ENCODE results near the gene MAPK7. TPM values are rescaled to one million over a fixed set of nuclear protein-coding genes. Genes with fewer than 3 reads are reported as not detected.
A peak's percentile ranks its signal among the peaks of the same experiment; 100 is the strongest.

MAPK7 gene
- total RNA-seq, 4 donors from 2014 or later, result 7.3 to 12.5 (median 10.4) TPM

GRCh38 chr17:19409509-19409908 lies 31.2 kb downstream of the MAPK7 start:
- ATAC-seq (no peak), DNase-seq (no peak)
- H3K27ac ChIP-seq, result no peak overlapping the region
- H3K4me1 ChIP-seq, result no peaks in the 10 kb centered on the region
- in situ Hi-C loops (cut with MboI; ENCODE audit: low sequenced_read_pairs in 4 of 4), result no loop called here
- no peaks in the 10 kb centered on the region for H3K9me3 ChIP-seq
- TF ChIP-seq POLR2A (IDR thresholded peaks at IDR 0.05), result no peak
- TF ChIP-seq CTCF (IDR thresholded peaks at IDR 0.05 in 4 of 5, conservative IDR thresholded peaks at IDR 0.05 in 1 of 5), result no peak
- no peak overlapping the region for H3K4me3 ChIP-seq
- intact Hi-C loops (cut with DNase I; ENCODE audit: low total_unique reads), result no loop called here
- H3K36me3 ChIP-seq, result no peaks in the 10 kb centered on the region
- no peaks in the 10 kb centered on the region for H3K27me3 ChIP-seq

GRCh38 chr17:19410091-19410490 lies 31.8 kb downstream of the MAPK7 start:
- ATAC-seq (no peak), DNase-seq (no peak)
- no peaks in the 10 kb centered on the region for H3K9me3 ChIP-seq
- no peaks in the 10 kb centered on the region for H3K4me1 ChIP-seq
- intact Hi-C loops (cut with DNase I; ENCODE audit: low total_unique reads), result no loop called here
- no peak overlapping the region for H3K4me3 ChIP-seq
- in situ Hi-C loops (cut with MboI; ENCODE audit: low sequenced_read_pairs in 4 of 4), result no loop called here
- H3K36me3 ChIP-seq, result no peaks in the 10 kb centered on the region
- no peaks in the 10 kb centered on the region for H3K27me3 ChIP-seq
- H3K27ac ChIP-seq, result no peak overlapping the region
- TF ChIP-seq CTCF (IDR thresholded peaks at IDR 0.05 in 4 of 5, conservative IDR thresholded peaks at IDR 0.05 in 1 of 5) (no peak), POLR2A (IDR thresholded peaks at IDR 0.05) (no peak)

GRCh38 chr17:19410875-19411620 lies 32.8 kb downstream of the MAPK7 start, which contains the start of gene RNF112:
RNF112 (plus strand) TSS chr17:19411232; CDS start chr17:19411409, 177 bp downstream.
- ATAC-seq (no peak), DNase-seq (no peak)
- intact Hi-C loops (cut with DNase I; ENCODE audit: low total_unique reads) (no loop called here), in situ Hi-C loops (cut with MboI; ENCODE audit: low sequenced_read_pairs in 4 of 4) (no loop called here)
- H3K4me1 ChIP-seq, result no peaks in the 10 kb centered on the region
- H3K27me3 ChIP-seq, result no peaks in the 10 kb centered on the region
- peak within 1 kb of the TSS in 2 of 4 donors; percentile 21 to 24 for H3K4me3 ChIP-seq
- no peak for TF ChIP-seq CTCF (IDR thresholded peaks at IDR 0.05 in 4 of 5, conservative IDR thresholded peaks at IDR 0.05 in 1 of 5)
- no peak for TF ChIP-seq POLR2A (IDR thresholded peaks at IDR 0.05)
- no peak within 1 kb of the TSS for H3K27ac ChIP-seq
- H3K9me3 ChIP-seq, result no peaks in the 10 kb centered on the region
- H3K36me3 ChIP-seq, result no peaks in the 10 kb centered on the region

- no peak for TF ChIP-seq CTCF (IDR thresholded peaks at IDR 0.05 in 4 of 5, conservative IDR thresholded peaks at IDR 0.05 in 1 of 5)
- TF ChIP-seq POLR2A (IDR thresholded peaks at IDR 0.05), result no peak
- in situ Hi-C loops (cut with MboI; ENCODE audit: low sequenced_read_pairs in 4 of 4), result no loop called here
- Histone ChIP-seq H3K9me3 (no peaks in the 10 kb centered on the region), H3K4me1 (no peaks in the 10 kb centered on the region), H3K4me3 (peak overlapping the region in 2 of 4 donors; percentile 21 to 24), H3K27ac (no peak overlapping the region), H3K36me3 (no peaks in the 10 kb centered on the region), H3K27me3 (no peaks in the 10 kb centered on the region)
- intact Hi-C loops (cut with DNase I; ENCODE audit: low total_unique reads), result no loop called here
- ATAC-seq (no peak), DNase-seq (no peak)
Measured at GRCh38 chr17:19411631-19412030, 33.3 kb downstream of the MAPK7 start.

Data from gastrocnemius medialis (tissue), 4 donors.